ENCODE results near the gene SLC24A5. TPM values are rescaled to one million over a fixed set of nuclear protein-coding genes. Genes with fewer than 3 reads are reported as not detected.

SLC24A5 gene
- total RNA-seq, 2 experiments from 2014 or later, result not detected

DNA sequence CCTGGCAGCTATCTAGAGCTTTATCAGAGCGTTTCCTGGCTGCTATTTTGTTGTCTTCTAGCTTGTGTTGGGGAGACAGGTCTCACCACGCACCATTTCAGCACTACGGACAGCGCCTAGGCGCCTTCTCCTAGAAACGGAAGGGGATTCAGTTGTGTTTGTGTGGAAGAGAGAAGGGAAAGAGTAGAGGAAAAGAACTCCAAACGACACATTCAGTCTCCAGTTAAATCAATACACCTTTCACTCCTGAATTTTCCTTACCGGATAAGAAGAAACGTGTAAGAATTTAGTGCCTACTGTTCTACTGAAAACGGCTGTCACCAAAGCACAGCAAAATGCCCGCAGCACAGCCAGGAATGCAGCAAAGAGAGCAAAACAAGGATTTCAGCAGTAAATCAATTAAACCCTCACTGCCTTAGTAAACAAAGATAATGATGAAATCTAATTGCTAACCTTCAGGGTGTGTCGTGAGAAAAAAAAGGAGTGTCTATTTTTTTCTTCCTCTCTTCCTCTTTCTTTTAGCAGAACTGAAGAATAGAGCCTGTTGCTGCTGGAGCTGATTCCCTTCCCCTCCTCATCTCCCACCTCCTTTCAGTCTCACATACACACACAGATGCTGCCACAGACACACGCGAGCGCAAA is 70.3 kb downstream of the SLC24A5 start:
- Histone ChIP-seq H3K9me3 (ENCODE audit: low read length) (no peaks in the 10 kb centered on the region), H4K20me1 (ENCODE audit: insufficient read depth, low read length) (no peaks in the 10 kb centered on the region), H3K9me2 (ENCODE audit: insufficient read depth, low read length) (no peaks in the 10 kb centered on the region), H3K4me2 (ENCODE audit: low read length) (no peak overlapping the region), H3K4me1 (ENCODE audit: insufficient read depth, low read length, poor library complexity, severe bottlenecking) (no peaks in the 10 kb centered on the region), H3K79me2 (ENCODE audit: insufficient read depth, low read depth, low read length) (no peaks in the 10 kb centered on the region), H3K27ac (ENCODE audit: low read depth, low read length, poor library complexity, severe bottlenecking) (no peak overlapping the region), H3K4me3 (ENCODE audit: low read depth, low read length, poor library complexity, severe bottlenecking) (no peak overlapping the region), H3K36me3 (ENCODE audit: insufficient read depth, low read length) (no peaks in the 10 kb centered on the region), H2AFZ (ENCODE audit: low read length) (no peak overlapping the region)
- CTCF ChIA-PET (ENCODE audit: unreplicated experiment), result no interaction called here
- POLR2A ChIA-PET, result no interaction called here
- BruUV-seq (replicated peaks), result no TSS peak
- intact Hi-C loops (cut with micrococcal nuclease; ENCODE audit: unreplicated experiment), result no loop called here
- peak; percentile 25 for DNase-seq (ENCODE audit: low spot score)
- TF ChIP-seq EZH2phosphoT487 (IDR thresholded peaks at IDR 0.05; ENCODE audit: borderline replicate concordance, low read depth, low read length), result no peak
- TF ChIP-seq, protein P1, sequence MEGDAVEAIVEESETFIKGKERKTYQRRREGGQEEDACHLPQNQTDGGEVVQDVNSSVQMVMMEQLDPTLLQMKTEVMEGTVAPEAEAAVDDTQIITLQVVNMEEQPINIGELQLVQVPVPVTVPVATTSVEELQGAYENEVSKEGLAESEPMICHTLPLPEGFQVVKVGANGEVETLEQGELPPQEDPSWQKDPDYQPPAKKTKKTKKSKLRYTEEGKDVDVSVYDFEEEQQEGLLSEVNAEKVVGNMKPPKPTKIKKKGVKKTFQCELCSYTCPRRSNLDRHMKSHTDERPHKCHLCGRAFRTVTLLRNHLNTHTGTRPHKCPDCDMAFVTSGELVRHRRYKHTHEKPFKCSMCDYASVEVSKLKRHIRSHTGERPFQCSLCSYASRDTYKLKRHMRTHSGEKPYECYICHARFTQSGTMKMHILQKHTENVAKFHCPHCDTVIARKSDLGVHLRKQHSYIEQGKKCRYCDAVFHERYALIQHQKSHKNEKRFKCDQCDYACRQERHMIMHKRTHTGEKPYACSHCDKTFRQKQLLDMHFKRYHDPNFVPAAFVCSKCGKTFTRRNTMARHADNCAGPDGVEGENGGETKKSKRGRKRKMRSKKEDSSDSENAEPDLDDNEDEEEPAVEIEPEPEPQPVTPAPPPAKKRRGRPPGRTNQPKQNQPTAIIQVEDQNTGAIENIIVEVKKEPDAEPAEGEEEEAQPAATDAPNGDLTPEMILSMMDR (conservative IDR thresholded peaks at IDR 0.05; ENCODE audit: low read length), result no peak

DNA sequence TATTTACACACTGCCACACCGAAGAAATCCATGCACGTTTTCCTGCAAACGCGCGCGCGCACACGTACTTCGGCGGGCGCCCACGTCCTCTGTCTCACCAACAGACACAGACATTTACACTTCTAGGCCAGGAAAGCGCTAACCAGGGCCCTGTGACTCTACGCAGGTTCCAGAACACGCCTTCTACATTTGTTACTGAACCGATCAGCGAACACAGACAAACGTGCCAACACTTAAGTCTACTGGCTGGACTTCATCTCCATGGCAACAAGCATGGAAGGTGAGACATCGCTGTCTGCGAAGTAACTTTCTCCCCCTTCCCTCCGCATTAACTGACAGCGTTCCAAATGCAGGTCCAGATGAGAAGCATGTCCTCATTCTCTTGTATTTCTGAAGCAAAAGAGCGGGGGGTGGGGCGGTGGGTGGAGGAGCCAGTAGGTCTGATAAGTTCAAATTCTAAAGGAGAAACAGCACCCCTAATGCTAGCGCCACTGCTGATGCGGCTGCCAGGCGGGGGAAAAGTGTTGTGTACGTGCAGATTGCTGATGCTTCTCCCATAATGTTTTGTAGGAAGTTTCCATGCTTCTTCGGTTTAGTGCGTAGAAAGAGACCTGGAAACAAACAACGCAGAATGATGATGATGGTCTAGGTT is 70.9 kb downstream of the SLC24A5 start, which contains the start of gene CTXN2:
TSS of gene CTXN2 (plus strand) at position 92 of the 652 bp plus-strand sequence. CDS start 9,636 bp downstream, outside the sequence.
- H3K36me3 ChIP-seq (ENCODE audit: insufficient read depth, low read length), result no peaks in the 10 kb centered on the region
- no TSS peak for BruUV-seq (replicated peaks)
- CTCF ChIA-PET (ENCODE audit: unreplicated experiment), result no interaction called here

More for the DNA sequence above, 70.9 kb downstream of the SLC24A5 start, which contains the start of gene CTXN2:
- Histone ChIP-seq H3K9me2 (ENCODE audit: insufficient read depth, low read length) (no peaks in the 10 kb centered on the region), H3K9me3 (ENCODE audit: low read length) (no peaks in the 10 kb centered on the region), H4K20me1 (ENCODE audit: insufficient read depth, low read length) (no peaks in the 10 kb centered on the region), H2AFZ (ENCODE audit: low read length) (no peak within 1 kb of the TSS), H3K79me2 (ENCODE audit: insufficient read depth, low read depth, low read length) (no peaks in the 10 kb centered on the region), H3K4me3 (ENCODE audit: low read depth, low read length, poor library complexity, severe bottlenecking) (no peak within 1 kb of the TSS), H3K4me2 (ENCODE audit: low read length) (no peak within 1 kb of the TSS), H3K4me1 (ENCODE audit: insufficient read depth, low read length, poor library complexity, severe bottlenecking) (no peaks in the 10 kb centered on the region), H3K27ac (ENCODE audit: low read depth, low read length, poor library complexity, severe bottlenecking) (no peak within 1 kb of the TSS)
- POLR2A ChIA-PET, result no interaction called here
- no peak for DNase-seq (ENCODE audit: low spot score)
- TF ChIP-seq EZH2phosphoT487 (IDR thresholded peaks at IDR 0.05; ENCODE audit: borderline replicate concordance, low read depth, low read length), result no peak
- TF ChIP-seq, protein P1 (conservative IDR thresholded peaks at IDR 0.05; ENCODE audit: low read length), result no peak
- intact Hi-C loops (cut with micrococcal nuclease; ENCODE audit: unreplicated experiment), result no loop called here

Other genes with a start within 250 kb of the SLC24A5 start
- gene MYEF2, start 57.3 kb downstream of the SLC24A5 start, total RNA-seq (2014; rRNA removed; shearing (Covaris generic)), result 44.0 and 57.1 TPM in 2 replicates
- gene MYEF2, start 57.3 kb downstream of the SLC24A5 start, total RNA-seq (2022), result 107 and 129 TPM in 2 replicates
- 0.41 TPM in 1 of 2 replicates, not detected in the other for gene CTXN2, start 70.7 kb downstream of the SLC24A5 start, total RNA-seq (2014; rRNA removed; shearing (Covaris generic))
- 0.34 and 0.35 TPM in 2 replicates for gene CTXN2, start 70.7 kb downstream of the SLC24A5 start, total RNA-seq (2022)
- not detected in 2 replicates for gene SLC12A1, start 85.3 kb downstream of the SLC24A5 start, total RNA-seq (2014; rRNA removed; shearing (Covaris generic))
- gene SLC12A1, start 85.3 kb downstream of the SLC24A5 start, total RNA-seq (2022), result not detected in 2 replicates
- 131 and 137 TPM in 2 replicates for gene DUT, start 210.4 kb downstream of the SLC24A5 start, total RNA-seq (2014; rRNA removed; shearing (Covaris generic))
- 329 and 350 TPM in 2 replicates for gene DUT, start 210.4 kb downstream of the SLC24A5 start, total RNA-seq (2022)

Data from OCI-LY7 (cell line).